Measurements from ENCODE around the gene SNX2. TPM values are rescaled to one million over a fixed set of nuclear protein-coding genes. Genes with fewer than 3 reads are reported as not detected.
"Not testable (repeated sequence)": the region's sequence is repeated elsewhere in the genome, so short reads cannot be mapped to it uniquely, and the experiment has no call there.

The SNX2 gene
- total RNA-seq, 1 donor from 2014 or later, result 38.3 TPM

GRCh38 chr5:122757285-122757684 lies 17.6 kb upstream of the SNX2 start:
- TF ChIP-seq, protein P1, sequence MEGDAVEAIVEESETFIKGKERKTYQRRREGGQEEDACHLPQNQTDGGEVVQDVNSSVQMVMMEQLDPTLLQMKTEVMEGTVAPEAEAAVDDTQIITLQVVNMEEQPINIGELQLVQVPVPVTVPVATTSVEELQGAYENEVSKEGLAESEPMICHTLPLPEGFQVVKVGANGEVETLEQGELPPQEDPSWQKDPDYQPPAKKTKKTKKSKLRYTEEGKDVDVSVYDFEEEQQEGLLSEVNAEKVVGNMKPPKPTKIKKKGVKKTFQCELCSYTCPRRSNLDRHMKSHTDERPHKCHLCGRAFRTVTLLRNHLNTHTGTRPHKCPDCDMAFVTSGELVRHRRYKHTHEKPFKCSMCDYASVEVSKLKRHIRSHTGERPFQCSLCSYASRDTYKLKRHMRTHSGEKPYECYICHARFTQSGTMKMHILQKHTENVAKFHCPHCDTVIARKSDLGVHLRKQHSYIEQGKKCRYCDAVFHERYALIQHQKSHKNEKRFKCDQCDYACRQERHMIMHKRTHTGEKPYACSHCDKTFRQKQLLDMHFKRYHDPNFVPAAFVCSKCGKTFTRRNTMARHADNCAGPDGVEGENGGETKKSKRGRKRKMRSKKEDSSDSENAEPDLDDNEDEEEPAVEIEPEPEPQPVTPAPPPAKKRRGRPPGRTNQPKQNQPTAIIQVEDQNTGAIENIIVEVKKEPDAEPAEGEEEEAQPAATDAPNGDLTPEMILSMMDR (IDR thresholded peaks at IDR 0.05), result no peak
- TF ChIP-seq POLR2AphosphoS5 (IDR thresholded peaks at IDR 0.05; ENCODE audit: insufficient read depth in 1 of 2, low read depth in 1 of 2), result no peak
- no peak for TF ChIP-seq POLR2A (IDR thresholded peaks at IDR 0.05)
- no peaks in the 10 kb centered on the region for H3K9me3 ChIP-seq
- H3K36me3 ChIP-seq, result no peaks in the 10 kb centered on the region
- intact Hi-C loops (cut with DNase I), result no loop called here
- DNase-seq (ENCODE audit: extremely low spot score in 2 of 2), result no peak
- H3K4me3 ChIP-seq, result no peak overlapping the region
- H3K27ac ChIP-seq, result no peak overlapping the region
- H3K4me1 ChIP-seq, result no peaks in the 10 kb centered on the region
- no peaks in the 10 kb centered on the region for H3K27me3 ChIP-seq

- Histone ChIP-seq H3K9me3 (no peaks in the 10 kb centered on the region), H3K27ac (no peak overlapping the region), H3K4me3 (no peak overlapping the region), H3K36me3 (no peaks in the 10 kb centered on the region), H3K4me1 (no peaks in the 10 kb centered on the region), H3K27me3 (no peaks in the 10 kb centered on the region)
- DNase-seq (ENCODE audit: extremely low spot score in 2 of 2), result no peak
- TF ChIP-seq POLR2A (IDR thresholded peaks at IDR 0.05) (no peak), POLR2AphosphoS5 (IDR thresholded peaks at IDR 0.05; ENCODE audit: insufficient read depth in 1 of 2, low read depth in 1 of 2) (no peak)
- TF ChIP-seq, protein P1 (IDR thresholded peaks at IDR 0.05), result no peak
- intact Hi-C loops (cut with DNase I), result no loop called here
Measured at GRCh38 chr5:122759241-122760070, 15.4 kb upstream of the SNX2 start.

GRCh38 chr5:122760236-122760635 lies 14.6 kb upstream of the SNX2 start:
- Histone ChIP-seq H3K27me3 (no peaks in the 10 kb centered on the region), H3K4me1 (no peaks in the 10 kb centered on the region), H3K9me3 (no peaks in the 10 kb centered on the region), H3K27ac (no peak overlapping the region), H3K4me3 (no peak overlapping the region), H3K36me3 (no peaks in the 10 kb centered on the region)
- intact Hi-C loops (cut with DNase I), result no loop called here
- no peak for TF ChIP-seq POLR2A (IDR thresholded peaks at IDR 0.05)
- TF ChIP-seq POLR2AphosphoS5 (IDR thresholded peaks at IDR 0.05; ENCODE audit: insufficient read depth in 1 of 2, low read depth in 1 of 2), result no peak
- TF ChIP-seq, protein P1 (IDR thresholded peaks at IDR 0.05), result no peak
- DNase-seq (ENCODE audit: extremely low spot score in 2 of 2), result no peak

GRCh38 chr5:122761115-122761514 lies 13.8 kb upstream of the SNX2 start:
- Histone ChIP-seq H3K36me3 (no peaks in the 10 kb centered on the region), H3K4me1 (no peaks in the 10 kb centered on the region), H3K27ac (no peak overlapping the region), H3K9me3 (no peaks in the 10 kb centered on the region), H3K27me3 (no peaks in the 10 kb centered on the region), H3K4me3 (no peak overlapping the region)
- TF ChIP-seq, protein P1 (IDR thresholded peaks at IDR 0.05), result no peak
- TF ChIP-seq POLR2A (IDR thresholded peaks at IDR 0.05) (no peak), POLR2AphosphoS5 (IDR thresholded peaks at IDR 0.05; ENCODE audit: insufficient read depth in 1 of 2, low read depth in 1 of 2) (no peak)
- intact Hi-C loops (cut with DNase I), result no loop called here
- DNase-seq (ENCODE audit: extremely low spot score in 2 of 2), result no peak

DNA sequence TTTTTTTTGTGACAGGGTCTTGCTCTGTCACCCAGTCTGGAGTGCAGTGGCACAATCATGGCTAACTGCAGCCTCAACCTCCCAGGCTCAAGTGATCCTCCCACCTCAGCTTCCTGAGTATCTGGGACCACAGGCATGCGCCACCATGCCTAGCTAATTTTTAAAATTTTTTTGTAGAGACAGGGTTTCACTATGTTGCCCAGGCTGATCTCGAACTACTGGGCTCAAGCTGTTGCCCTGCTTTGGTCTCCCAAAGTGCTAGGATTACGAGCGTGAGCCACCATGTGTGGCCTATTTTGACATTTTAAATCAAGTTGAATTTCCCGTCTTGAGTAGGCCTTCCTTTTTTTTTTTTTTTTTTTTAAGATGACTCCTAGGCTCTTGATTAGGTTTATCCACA lies 13.0 kb upstream of the SNX2 start:
- H3K9me3 ChIP-seq; H3K36me3 ChIP-seq; intact Hi-C loops (cut with DNase I); H3K4me1 ChIP-seq; H3K27me3 ChIP-seq; H3K27ac ChIP-seq; DNase-seq (ENCODE audit: extremely low spot score in 2 of 2); H3K4me3 ChIP-seq: not testable (repeated sequence)

Data from vagina (tissue), 2 donors.